Omental fat pad (tissue), 4 donors: ENCODE results near the gene FAM13A. TPM values are rescaled to one million over a fixed set of nuclear protein-coding genes. Genes with fewer than 3 reads are reported as not detected.

Source experiments
- ATAC-seq: fragments of 150-250 bp; one replicate; pipeline ENCODE4 v1.9.1; 2016; ENCODE audit warnings: mild to moderate bottlenecking, moderate library complexity; ENCODE audit not compliant: low FRiP score
- DNase-seq: peaks from one replicate; pipeline ENCODE4 v3.0.0-alpha.2; 2019; ENCODE audit warnings: low spot score
- CTCF ChIP-seq, 3 donors: fragments of 450-650 bp; IDR thresholded peaks; one replicate each; pipeline ENCODE4 v1.5.1; 2016 to 2017; ENCODE audit warnings: antibody characterized with exemption in 3 of 3, mild to moderate bottlenecking in 3 of 3, moderate library complexity in 2 of 3
- total RNA-seq, 4 donors: library from RNA; depleted of rRNA; stranded (reverse); fragments of >200 nt; gene quantifications; one replicate each; pipeline ENCODE4 v1.1.0, GENCODE V29; 2016

The FAM13A gene
- total RNA-seq, 4 donors from 2014 or later: 48.5 to 84.2 (median 51.2) TPM

DNA sequence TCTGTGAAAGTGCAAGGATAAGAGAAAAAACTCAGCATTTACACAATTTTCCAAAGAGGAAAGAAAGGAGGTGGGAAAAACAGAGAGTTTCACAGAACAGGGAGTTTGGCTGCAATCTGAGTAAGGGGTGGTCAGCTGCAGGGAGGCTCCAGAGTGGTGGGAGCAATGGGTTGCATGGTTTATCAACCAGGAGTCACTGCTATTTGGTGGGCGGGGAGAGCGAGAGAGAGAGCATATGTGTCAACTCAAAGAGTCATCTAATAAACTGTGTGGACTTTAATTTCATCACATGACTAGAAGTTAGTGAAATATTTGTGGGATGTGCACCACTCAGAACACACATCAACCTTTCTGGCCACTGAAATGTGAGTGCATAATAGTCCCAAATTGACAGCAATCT, 94.6 kb downstream of the FAM13A start:
- no peak for TF ChIP-seq CTCF (IDR thresholded peaks at IDR 0.05)
- ATAC-seq (no peak), DNase-seq (no peak)

DNA sequence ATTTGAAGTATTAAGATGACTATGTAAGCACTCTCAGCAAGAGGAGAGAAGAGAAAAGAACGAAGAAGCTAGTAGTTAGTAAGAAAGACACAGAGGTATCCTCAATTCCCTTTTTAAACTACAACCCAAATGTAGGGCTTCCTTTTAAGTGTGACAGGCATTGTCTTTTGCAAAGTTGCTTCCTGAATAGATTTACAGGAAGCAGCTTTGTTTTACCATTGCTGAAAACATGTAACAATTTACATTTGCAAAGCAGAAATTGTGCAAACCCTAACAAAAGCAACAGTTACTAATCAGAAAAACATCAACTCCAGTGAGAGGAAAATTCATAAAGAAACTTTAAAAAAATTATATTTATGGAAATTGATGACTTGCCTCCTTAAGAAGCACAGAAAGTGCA, 96.4 kb downstream of the FAM13A start:
- no peak for DNase-seq
- no peak for ATAC-seq
- no peak for TF ChIP-seq CTCF (IDR thresholded peaks at IDR 0.05)

GRCh38 chr4:88958080-88958479, 98.9 kb downstream of the FAM13A start:
- ATAC-seq (no peak), DNase-seq (no peak)
- no peak for TF ChIP-seq CTCF (IDR thresholded peaks at IDR 0.05)

GRCh38 chr4:88957570-88957969, 99.4 kb downstream of the FAM13A start:
- ATAC-seq (no peak), DNase-seq (no peak)
- no peak for TF ChIP-seq CTCF (IDR thresholded peaks at IDR 0.05)

- no peak for TF ChIP-seq CTCF (IDR thresholded peaks at IDR 0.05)
- ATAC-seq (no peak), DNase-seq (no peak)
Observed at GRCh38 chr4:88955580-88956380, 101.2 kb downstream of the FAM13A start.

- ATAC-seq: no peak
- no peak for DNase-seq
- TF ChIP-seq CTCF (IDR thresholded peaks at IDR 0.05): no peak
Observed at GRCh38 chr4:88953400-88953799, 103.6 kb downstream of the FAM13A start.

- TF ChIP-seq CTCF (IDR thresholded peaks at IDR 0.05): no peak
- ATAC-seq (no peak), DNase-seq (no peak)
Observed at GRCh38 chr4:88952081-88952480, 104.9 kb downstream of the FAM13A start.
